Breast epithelium (tissue), 4 donors: ENCODE data around the gene FAT1. TPM values are rescaled to one million over a fixed set of nuclear protein-coding genes. Genes with fewer than 3 reads are reported as not detected.

ENCODE experiments used
- DNase-seq, 2 donors: peaks; one replicate each; pipeline ENCODE4 v3.0.0-alpha.2; 2019; ENCODE audit warnings: low spot score in 2 of 2
- H3K27ac ChIP-seq, 2 donors: fragments of 200-600 bp; sonication (generic) in 1 of 2; one replicate each; pipeline ENCODE4 v1.5.1; 2016 to 2019; ENCODE audit warnings: mild to moderate bottlenecking in 1 of 2
- H3K27me3 ChIP-seq, 2 donors: fragments of 200-600 bp; sonication (generic) in 1 of 2; one replicate each; pipeline versions ENCODE4 v1.5.1 to v1.6.0; 2017 to 2019; ENCODE audit warnings: control low read depth in 1 of 2, mild to moderate bottlenecking in 1 of 2
- H3K36me3 ChIP-seq: fragments of 200-600 bp; one replicate; pipeline ENCODE4 v1.5.1; 2019
- H3K4me1 ChIP-seq, 2 donors: fragments of 200-600 bp; sonication (generic); one replicate each; pipeline ENCODE4 v1.5.1; 2016 to 2019; ENCODE audit warnings: control low read depth in 1 of 2
- H3K4me3 ChIP-seq, 3 donors: fragments of 200-600 bp; sonication (generic); 1 replicate in 2 of 3; 2 replicates in 1 of 3; pipeline ENCODE4 v1.5.1; 2016 to 2019; ENCODE audit warnings: mild to moderate bottlenecking in 3 of 3, moderate library complexity in 2 of 3
- H3K9me3 ChIP-seq, 2 donors: fragments of 200-600 bp; sonication (generic) in 1 of 2; one replicate each; pipeline ENCODE4 v1.5.1; 2016 to 2019; ENCODE audit warnings: control low read depth in 1 of 2
- POLR2A ChIP-seq: fragments of 450-650 bp; IDR thresholded peaks from one replicate; pipeline ENCODE4 v1.6.1; 2016; ENCODE audit warnings: antibody characterized with exemption, mild to moderate bottlenecking, moderate library complexity
- POLR2AphosphoS5 ChIP-seq, 3 donors: sonication (generic); formaldehyde crosslinking; IDR thresholded peaks; one replicate each; pipeline ENCODE4 v1.6.1; 2017; ENCODE audit warnings: antibody characterized with exemption in 3 of 3
- intact Hi-C: fragments of 100-400 bp; cut with DNase I; formaldehyde crosslinking; loops from one replicate; pipeline ENCODE4 v1.15.1; 2023; ENCODE audit warnings: low total_unique reads
- total RNA-seq, 3 donors: library from RNA; depleted of rRNA; stranded (reverse); fragments of >200 nt; gene quantifications; one replicate each; pipeline ENCODE4 v1.1.0, GENCODE V29; 2016
- TF ChIP-seq, protein P1 (sequence below), 3 donors: fragments of 450-650 bp; IDR thresholded peaks; one replicate each; pipeline ENCODE4 v1.5.1; 2016 to 2017; ENCODE audit warnings: antibody characterized with exemption in 3 of 3, mild to moderate bottlenecking in 3 of 3, moderate library complexity in 3 of 3

The FAT1 gene
- total RNA-seq, 3 donors from 2014 or later = 54.2 to 125 (median 87.2) TPM

DNA sequence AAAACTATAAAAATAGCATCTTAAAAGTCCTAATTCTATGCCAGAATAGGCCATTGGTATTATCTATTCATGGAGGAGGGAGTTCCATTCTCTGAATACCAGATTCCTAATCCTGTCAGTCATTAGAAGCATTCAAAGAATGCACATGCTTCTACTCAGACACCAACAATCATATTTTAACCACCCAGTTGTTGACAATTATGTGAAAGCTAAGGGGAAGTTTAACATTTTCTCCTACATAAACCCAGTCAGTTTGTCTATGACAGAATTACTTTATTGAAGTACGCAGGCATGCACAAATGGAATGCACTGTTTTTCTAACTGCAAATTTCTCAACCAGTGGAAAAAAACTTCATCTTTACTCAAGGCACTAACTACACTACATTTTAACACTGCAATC, 98.7 kb downstream of the FAT1 start:
- no peak overlapping the region for H3K4me3 ChIP-seq
- intact Hi-C loops = no loop called here
- H3K36me3 ChIP-seq = peaks cover 8% of the 10 kb centered on the region
- H3K9me3 ChIP-seq = no peaks in the 10 kb centered on the region
- DNase-seq = no peak
- no peaks in the 10 kb centered on the region for H3K4me1 ChIP-seq
- TF ChIP-seq POLR2AphosphoS5 (IDR thresholded peaks at IDR 0.05) (no peak), POLR2A (no peak)
- TF ChIP-seq, protein P1, sequence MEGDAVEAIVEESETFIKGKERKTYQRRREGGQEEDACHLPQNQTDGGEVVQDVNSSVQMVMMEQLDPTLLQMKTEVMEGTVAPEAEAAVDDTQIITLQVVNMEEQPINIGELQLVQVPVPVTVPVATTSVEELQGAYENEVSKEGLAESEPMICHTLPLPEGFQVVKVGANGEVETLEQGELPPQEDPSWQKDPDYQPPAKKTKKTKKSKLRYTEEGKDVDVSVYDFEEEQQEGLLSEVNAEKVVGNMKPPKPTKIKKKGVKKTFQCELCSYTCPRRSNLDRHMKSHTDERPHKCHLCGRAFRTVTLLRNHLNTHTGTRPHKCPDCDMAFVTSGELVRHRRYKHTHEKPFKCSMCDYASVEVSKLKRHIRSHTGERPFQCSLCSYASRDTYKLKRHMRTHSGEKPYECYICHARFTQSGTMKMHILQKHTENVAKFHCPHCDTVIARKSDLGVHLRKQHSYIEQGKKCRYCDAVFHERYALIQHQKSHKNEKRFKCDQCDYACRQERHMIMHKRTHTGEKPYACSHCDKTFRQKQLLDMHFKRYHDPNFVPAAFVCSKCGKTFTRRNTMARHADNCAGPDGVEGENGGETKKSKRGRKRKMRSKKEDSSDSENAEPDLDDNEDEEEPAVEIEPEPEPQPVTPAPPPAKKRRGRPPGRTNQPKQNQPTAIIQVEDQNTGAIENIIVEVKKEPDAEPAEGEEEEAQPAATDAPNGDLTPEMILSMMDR (IDR thresholded peaks at IDR 0.05) = no peak
- no peaks in the 10 kb centered on the region for H3K27me3 ChIP-seq
- no peak overlapping the region for H3K27ac ChIP-seq

DNA sequence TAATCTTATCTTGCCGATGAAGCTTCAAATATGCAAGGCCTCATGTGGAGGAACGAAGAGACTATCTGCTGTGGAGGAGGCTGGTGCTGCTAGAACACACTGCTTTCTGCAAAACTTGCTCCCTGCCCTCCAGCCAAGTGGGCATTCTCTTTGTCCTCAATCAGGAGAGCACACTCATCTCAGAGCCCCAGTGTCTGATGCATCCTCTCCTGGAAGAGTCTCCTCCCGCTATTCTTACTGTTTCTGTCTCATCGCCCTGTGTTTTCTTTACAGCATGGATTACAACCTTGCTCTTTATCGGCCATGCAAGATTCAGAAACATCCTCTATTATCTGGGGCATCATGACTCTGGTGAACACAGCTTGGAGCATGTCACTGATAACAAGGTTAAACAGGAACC, 100.1 kb downstream of the FAT1 start:
- Histone ChIP-seq H3K27me3 (no peaks in the 10 kb centered on the region), H3K27ac (no peak overlapping the region), H3K4me1 (no peaks in the 10 kb centered on the region), H3K36me3 (peaks cover 8% of the 10 kb centered on the region), H3K4me3 (no peak overlapping the region), H3K9me3 (no peaks in the 10 kb centered on the region)
- intact Hi-C loops = no loop called here
- no peak for TF ChIP-seq POLR2A
- TF ChIP-seq, protein P1 (IDR thresholded peaks at IDR 0.05) = no peak
- TF ChIP-seq POLR2AphosphoS5 (IDR thresholded peaks at IDR 0.05) = no peak
- no peak for DNase-seq

DNA sequence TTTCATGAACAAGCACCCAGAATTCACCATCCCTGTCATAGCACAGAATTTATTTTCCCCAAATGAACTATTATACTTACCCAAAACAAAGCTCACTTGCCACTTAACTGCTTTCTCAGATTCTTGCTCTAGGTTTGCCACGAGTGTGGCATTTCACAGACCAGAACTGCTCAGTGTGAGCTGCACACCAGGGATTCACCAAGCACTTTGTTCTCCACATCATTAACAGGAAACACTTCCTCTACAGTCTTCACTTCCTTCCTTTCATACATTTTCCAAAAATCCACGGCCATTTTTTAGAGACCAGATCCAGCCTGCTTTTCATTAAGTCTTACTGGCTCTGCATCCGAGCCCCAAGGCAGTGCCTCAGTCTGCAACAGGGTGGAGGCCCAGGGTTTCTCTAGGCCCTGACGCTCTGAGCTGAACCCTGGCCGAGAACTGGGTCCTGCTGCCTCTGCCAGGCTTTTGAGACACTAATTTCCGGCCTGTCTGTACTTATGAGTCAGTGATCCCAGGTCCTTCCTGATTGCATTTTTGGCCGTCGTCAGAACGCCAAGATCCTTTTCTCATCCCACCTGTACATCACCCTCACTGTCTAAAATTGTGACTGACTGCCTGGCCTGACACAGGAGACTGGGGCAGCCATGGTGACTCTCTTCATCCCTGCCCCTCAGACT, 100.7 kb downstream of the FAT1 start:
- intact Hi-C loops = no loop called here
- DNase-seq = no peak
- Histone ChIP-seq H3K36me3 (peaks cover 8% of the 10 kb centered on the region), H3K4me1 (no peaks in the 10 kb centered on the region), H3K27ac (no peak overlapping the region), H3K9me3 (no peaks in the 10 kb centered on the region), H3K27me3 (no peaks in the 10 kb centered on the region), H3K4me3 (no peak overlapping the region)
- TF ChIP-seq, protein P1 (IDR thresholded peaks at IDR 0.05) = no peak
- no peak for TF ChIP-seq POLR2A
- TF ChIP-seq POLR2AphosphoS5 (IDR thresholded peaks at IDR 0.05) = no peak

DNA sequence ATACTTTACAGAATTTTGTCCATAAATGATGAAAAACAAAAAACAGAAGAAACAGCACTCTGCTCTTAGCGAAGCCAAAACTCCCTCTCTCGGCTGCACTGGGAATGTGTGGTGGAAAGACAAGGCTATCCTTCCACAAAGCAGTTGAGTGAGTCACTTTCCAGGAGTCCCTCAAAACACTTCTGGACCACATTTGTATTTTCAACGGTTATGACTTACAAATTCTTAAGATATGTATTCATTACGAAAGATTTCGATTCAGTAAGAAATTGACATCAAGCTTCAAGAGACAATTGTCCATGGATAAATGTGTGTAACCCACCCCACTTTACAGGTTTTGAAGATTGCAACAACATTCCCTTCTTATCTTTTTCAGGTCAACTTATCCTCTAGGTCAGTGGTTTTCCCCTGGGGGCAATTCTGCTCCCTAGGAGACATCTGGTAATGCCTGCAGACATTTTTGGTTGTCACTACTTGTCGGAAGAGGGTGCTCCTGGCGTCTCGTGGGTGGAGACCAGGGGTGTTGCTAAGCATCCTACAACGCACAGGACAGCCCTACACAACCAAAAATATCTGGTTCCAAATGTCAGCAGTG, 101.6 kb downstream of the FAT1 start:
- peaks cover 8% of the 10 kb centered on the region for H3K36me3 ChIP-seq
- TF ChIP-seq POLR2A = no peak
- TF ChIP-seq, protein P1 (IDR thresholded peaks at IDR 0.05) = no peak
- TF ChIP-seq POLR2AphosphoS5 (IDR thresholded peaks at IDR 0.05) = no peak
- DNase-seq = no peak
- no peak overlapping the region for H3K4me3 ChIP-seq
- intact Hi-C loops = no loop called here
- H3K9me3 ChIP-seq = no peaks in the 10 kb centered on the region
- no peaks in the 10 kb centered on the region for H3K27me3 ChIP-seq
- no peaks in the 10 kb centered on the region for H3K4me1 ChIP-seq
- no peak overlapping the region for H3K27ac ChIP-seq

DNA sequence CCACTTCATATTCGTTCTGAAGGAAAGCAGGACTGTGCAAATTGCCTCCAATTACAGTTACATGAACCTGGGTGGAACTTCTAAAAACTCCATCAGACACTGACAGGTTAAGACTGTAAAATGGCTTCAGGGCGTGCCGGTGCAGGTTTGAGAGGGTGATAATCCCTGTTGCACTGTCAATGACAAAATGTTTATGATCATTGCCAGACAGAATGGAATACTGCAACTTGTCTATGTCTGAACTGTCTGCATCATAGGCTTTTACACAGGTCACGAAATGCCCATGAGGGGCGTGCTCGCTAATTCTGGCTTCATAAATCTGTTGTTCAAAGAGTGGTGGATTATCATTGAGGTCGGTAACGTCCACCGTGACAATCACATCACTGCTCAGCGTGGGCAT, 104.6 kb downstream of the FAT1 start:
- no peak for DNase-seq
- no peak for TF ChIP-seq POLR2AphosphoS5 (IDR thresholded peaks at IDR 0.05)
- TF ChIP-seq, protein P1 (IDR thresholded peaks at IDR 0.05) = no peak
- TF ChIP-seq POLR2A = no peak
- Histone ChIP-seq H3K9me3 (no peaks in the 10 kb centered on the region), H3K27ac (no peak overlapping the region), H3K4me1 (no peaks in the 10 kb centered on the region), H3K36me3 (peaks cover 9% of the 10 kb centered on the region), H3K4me3 (no peak overlapping the region), H3K27me3 (no peaks in the 10 kb centered on the region)
- intact Hi-C loops = no loop called here
